SK-N-SH (cell line): ENCODE results near the gene CCN6.

ENCODE experiments used
- EP300 ChIP-seq, 2 experiments: IDR thresholded peaks; 2 replicates each; pipeline versions ENCODE4 v1.4.0 to v1.6.1; 2012; ENCODE audit warnings: borderline replicate concordance in 1 of 2, low read depth in 1 of 2, low read length in 1 of 2
- JUND ChIP-seq: IDR thresholded peaks from 2 replicates; pipeline ENCODE4 v1.4.0; 2012
- MXI1 ChIP-seq: IDR thresholded peaks from 2 replicates; pipeline ENCODE4 v1.6.1; 2012; ENCODE audit warnings: mild to moderate bottlenecking, low read depth, low read length, improper control_type of control experiment
- NFIC ChIP-seq: IDR thresholded peaks from 2 replicates; pipeline ENCODE4 v1.4.0; 2012; ENCODE audit warnings: borderline replicate concordance
- POLR2AphosphoS5 ChIP-seq: IDR thresholded peaks from 2 replicates; pipeline ENCODE4 v1.6.1; 2012; ENCODE audit warnings: low read depth, low read length
- RAD21 ChIP-seq: IDR thresholded peaks from 2 replicates; pipeline ENCODE4 v1.6.1; 2012; ENCODE audit warnings: mild to moderate bottlenecking, low read length
- TCF12 ChIP-seq: IDR thresholded peaks from 2 replicates; pipeline ENCODE4 v1.4.0; 2012
- YY1 ChIP-seq: IDR thresholded peaks from 2 replicates; pipeline ENCODE4 v1.4.0; 2012; ENCODE audit warnings: low read depth, mild to moderate bottlenecking
- TF ChIP-seq, protein P1 (sequence below): IDR thresholded peaks from 2 replicates; pipeline ENCODE4 v1.4.0; 2012; ENCODE audit warnings: low read depth, borderline replicate concordance
- TF ChIP-seq, protein P2 (sequence below): IDR thresholded peaks from 2 replicates; pipeline ENCODE4 v1.4.0; 2012; ENCODE audit warnings: low read depth
- TF ChIP-seq, protein P3 (sequence below): fragments of 200-600 bp; sonication (generic); IDR thresholded peaks from 2 replicates; pipeline ENCODE4 v1.6.1; 2017; ENCODE audit warnings: antibody characterized with exemption, mild to moderate bottlenecking, moderate library complexity
- TF ChIP-seq, protein P4 (sequence below): IDR thresholded peaks from 2 replicates; pipeline ENCODE4 v1.4.0; 2012; ENCODE audit warnings: low read depth, borderline replicate concordance
- TF ChIP-seq, protein P5 (sequence below): IDR thresholded peaks from 2 replicates; pipeline ENCODE4 v1.6.1; 2012; ENCODE audit warnings: mild to moderate bottlenecking, low read depth, low read length, moderate library complexity
- TF ChIP-seq, protein P6 (sequence below): IDR thresholded peaks from 2 replicates; pipeline ENCODE4; 2012

DNA sequence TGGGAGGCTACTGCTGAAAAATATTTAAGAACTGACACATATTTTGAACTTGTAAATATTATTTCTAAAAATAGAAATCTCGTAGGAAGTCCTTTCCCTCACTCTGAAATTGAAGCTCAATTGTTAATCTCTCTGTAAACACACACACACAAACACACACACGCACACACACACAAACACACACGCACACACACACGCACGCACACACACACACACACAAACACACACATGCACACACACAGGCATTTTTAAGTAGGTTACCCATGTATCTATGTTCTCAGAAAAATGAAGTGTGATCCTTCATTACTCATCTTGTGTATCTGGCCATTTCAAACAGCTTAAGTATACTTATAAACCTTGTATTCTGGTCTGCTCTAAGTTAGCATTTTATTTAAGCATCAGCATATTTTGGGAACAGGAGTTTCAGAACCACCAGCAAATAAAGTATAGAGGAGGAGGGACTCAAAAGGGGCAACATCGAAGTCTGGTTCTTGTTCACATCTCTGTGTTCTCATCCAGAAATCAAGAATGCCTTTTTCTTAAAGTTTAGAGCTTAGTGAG, 11.6 kb downstream of the CCN6 start:
- TF ChIP-seq, protein P1, sequence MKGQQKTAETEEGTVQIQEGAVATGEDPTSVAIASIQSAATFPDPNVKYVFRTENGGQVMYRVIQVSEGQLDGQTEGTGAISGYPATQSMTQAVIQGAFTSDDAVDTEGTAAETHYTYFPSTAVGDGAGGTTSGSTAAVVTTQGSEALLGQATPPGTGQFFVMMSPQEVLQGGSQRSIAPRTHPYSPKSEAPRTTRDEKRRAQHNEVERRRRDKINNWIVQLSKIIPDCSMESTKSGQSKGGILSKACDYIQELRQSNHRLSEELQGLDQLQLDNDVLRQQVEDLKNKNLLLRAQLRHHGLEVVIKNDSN: no peak
- TF ChIP-seq POLR2AphosphoS5 (no peak), EP300 (IDR thresholded peaks at IDR 0.05; ENCODE audit: borderline replicate concordance in 1 of 2, low read depth in 1 of 2, low read length in 1 of 2) (no peak), JUND (no peak), NFIC (no peak), RAD21 (no peak), YY1 (no peak), MXI1 (no peak), TCF12 (no peak)
- TF ChIP-seq, protein P2, sequence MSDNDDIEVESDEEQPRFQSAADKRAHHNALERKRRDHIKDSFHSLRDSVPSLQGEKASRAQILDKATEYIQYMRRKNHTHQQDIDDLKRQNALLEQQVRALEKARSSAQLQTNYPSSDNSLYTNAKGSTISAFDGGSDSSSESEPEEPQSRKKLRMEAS: no peak
- TF ChIP-seq, protein P3, sequence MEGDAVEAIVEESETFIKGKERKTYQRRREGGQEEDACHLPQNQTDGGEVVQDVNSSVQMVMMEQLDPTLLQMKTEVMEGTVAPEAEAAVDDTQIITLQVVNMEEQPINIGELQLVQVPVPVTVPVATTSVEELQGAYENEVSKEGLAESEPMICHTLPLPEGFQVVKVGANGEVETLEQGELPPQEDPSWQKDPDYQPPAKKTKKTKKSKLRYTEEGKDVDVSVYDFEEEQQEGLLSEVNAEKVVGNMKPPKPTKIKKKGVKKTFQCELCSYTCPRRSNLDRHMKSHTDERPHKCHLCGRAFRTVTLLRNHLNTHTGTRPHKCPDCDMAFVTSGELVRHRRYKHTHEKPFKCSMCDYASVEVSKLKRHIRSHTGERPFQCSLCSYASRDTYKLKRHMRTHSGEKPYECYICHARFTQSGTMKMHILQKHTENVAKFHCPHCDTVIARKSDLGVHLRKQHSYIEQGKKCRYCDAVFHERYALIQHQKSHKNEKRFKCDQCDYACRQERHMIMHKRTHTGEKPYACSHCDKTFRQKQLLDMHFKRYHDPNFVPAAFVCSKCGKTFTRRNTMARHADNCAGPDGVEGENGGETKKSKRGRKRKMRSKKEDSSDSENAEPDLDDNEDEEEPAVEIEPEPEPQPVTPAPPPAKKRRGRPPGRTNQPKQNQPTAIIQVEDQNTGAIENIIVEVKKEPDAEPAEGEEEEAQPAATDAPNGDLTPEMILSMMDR: no peak
- TF ChIP-seq, protein P4, sequence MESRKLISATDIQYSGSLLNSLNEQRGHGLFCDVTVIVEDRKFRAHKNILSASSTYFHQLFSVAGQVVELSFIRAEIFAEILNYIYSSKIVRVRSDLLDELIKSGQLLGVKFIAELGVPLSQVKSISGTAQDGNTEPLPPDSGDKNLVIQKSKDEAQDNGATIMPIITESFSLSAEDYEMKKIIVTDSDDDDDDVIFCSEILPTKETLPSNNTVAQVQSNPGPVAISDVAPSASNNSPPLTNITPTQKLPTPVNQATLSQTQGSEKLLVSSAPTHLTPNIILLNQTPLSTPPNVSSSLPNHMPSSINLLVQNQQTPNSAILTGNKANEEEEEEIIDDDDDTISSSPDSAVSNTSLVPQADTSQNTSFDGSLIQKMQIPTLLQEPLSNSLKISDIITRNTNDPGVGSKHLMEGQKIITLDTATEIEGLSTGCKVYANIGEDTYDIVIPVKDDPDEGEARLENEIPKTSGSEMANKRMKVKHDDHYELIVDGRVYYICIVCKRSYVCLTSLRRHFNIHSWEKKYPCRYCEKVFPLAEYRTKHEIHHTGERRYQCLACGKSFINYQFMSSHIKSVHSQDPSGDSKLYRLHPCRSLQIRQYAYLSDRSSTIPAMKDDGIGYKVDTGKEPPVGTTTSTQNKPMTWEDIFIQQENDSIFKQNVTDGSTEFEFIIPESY: no peak
- TF ChIP-seq, protein P5, sequence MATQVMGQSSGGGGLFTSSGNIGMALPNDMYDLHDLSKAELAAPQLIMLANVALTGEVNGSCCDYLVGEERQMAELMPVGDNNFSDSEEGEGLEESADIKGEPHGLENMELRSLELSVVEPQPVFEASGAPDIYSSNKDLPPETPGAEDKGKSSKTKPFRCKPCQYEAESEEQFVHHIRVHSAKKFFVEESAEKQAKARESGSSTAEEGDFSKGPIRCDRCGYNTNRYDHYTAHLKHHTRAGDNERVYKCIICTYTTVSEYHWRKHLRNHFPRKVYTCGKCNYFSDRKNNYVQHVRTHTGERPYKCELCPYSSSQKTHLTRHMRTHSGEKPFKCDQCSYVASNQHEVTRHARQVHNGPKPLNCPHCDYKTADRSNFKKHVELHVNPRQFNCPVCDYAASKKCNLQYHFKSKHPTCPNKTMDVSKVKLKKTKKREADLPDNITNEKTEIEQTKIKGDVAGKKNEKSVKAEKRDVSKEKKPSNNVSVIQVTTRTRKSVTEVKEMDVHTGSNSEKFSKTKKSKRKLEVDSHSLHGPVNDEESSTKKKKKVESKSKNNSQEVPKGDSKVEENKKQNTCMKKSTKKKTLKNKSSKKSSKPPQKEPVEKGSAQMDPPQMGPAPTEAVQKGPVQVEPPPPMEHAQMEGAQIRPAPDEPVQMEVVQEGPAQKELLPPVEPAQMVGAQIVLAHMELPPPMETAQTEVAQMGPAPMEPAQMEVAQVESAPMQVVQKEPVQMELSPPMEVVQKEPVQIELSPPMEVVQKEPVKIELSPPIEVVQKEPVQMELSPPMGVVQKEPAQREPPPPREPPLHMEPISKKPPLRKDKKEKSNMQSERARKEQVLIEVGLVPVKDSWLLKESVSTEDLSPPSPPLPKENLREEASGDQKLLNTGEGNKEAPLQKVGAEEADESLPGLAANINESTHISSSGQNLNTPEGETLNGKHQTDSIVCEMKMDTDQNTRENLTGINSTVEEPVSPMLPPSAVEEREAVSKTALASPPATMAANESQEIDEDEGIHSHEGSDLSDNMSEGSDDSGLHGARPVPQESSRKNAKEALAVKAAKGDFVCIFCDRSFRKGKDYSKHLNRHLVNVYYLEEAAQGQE: no peak
- TF ChIP-seq, protein P6, sequence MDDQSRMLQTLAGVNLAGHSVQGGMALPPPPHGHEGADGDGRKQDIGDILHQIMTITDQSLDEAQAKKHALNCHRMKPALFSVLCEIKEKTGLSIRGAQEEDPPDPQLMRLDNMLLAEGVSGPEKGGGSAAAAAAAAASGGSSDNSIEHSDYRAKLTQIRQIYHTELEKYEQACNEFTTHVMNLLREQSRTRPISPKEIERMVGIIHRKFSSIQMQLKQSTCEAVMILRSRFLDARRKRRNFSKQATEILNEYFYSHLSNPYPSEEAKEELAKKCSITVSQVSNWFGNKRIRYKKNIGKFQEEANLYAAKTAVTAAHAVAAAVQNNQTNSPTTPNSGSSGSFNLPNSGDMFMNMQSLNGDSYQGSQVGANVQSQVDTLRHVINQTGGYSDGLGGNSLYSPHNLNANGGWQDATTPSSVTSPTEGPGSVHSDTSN: no peak
